HepG2 (cell line): ENCODE data around the gene SLC27A3. TPM values are rescaled to one million over a fixed set of nuclear protein-coding genes. Genes with fewer than 3 reads are reported as not detected.

Experiments used
- ARHGAP35 ChIP-seq: sonication (generic); formaldehyde crosslinking; IDR thresholded peaks from 2 replicates; pipeline ENCODE4 v1.9.0; 2022; ENCODE audit warnings: mild to moderate bottlenecking, inconsistent platforms, moderate library complexity, missing genetic modification reagents, borderline replicate concordance
- GATAD1 ChIP-seq: IDR thresholded peaks from 2 replicates; pipeline ENCODE4 v1.6.1; 2016; ENCODE audit warnings: missing genetic modification reagents, missing compliant biosample characterization
- HIVEP1 ChIP-seq: sonication (generic); formaldehyde crosslinking; IDR thresholded peaks from 2 replicates; pipeline ENCODE4 v1.4.0; 2020; ENCODE audit warnings: mild to moderate bottlenecking, missing genetic modification reagents
- IRF9 ChIP-seq: sonication (generic); formaldehyde crosslinking; IDR thresholded peaks from 2 replicates; pipeline ENCODE4 v1.8.0; 2022; ENCODE audit warnings: missing genetic modification reagents, mild to moderate bottlenecking, borderline replicate concordance
- KDM4B ChIP-seq: sonication (generic); formaldehyde crosslinking; IDR thresholded peaks from 2 replicates; pipeline ENCODE4 v1.4.0; 2020; ENCODE audit warnings: missing genetic modification reagents
- NRL ChIP-seq: sonication (generic); formaldehyde crosslinking; IDR thresholded peaks from 2 replicates; pipeline ENCODE4 v1.5.0; 2020; ENCODE audit warnings: missing genetic modification reagents, mild to moderate bottlenecking, moderate library complexity, borderline replicate concordance
- PHF8 ChIP-seq: sonication (generic); formaldehyde crosslinking; IDR thresholded peaks from 2 replicates; pipeline ENCODE4 v1.5.0; 2020; ENCODE audit warnings: missing genetic modification reagents
- POGZ ChIP-seq: sonication (generic); formaldehyde crosslinking; IDR thresholded peaks from 2 replicates; pipeline ENCODE4 v1.4.0; 2020; ENCODE audit warnings: mild to moderate bottlenecking, missing genetic modification reagents
- RNF2 ChIP-seq: fragments of 450-650 bp; conservative IDR thresholded peaks from 2 replicates; pipeline ENCODE4 v1.6.1; 2016; ENCODE audit warnings: low read depth
- SMC3 ChIP-seq: IDR thresholded peaks from 2 replicates; pipeline ENCODE4 v1.6.1; 2011; ENCODE audit warnings: low read length, improper control_type of control experiment
- ZBTB38 ChIP-seq: sonication (generic); formaldehyde crosslinking; IDR thresholded peaks from 2 replicates; pipeline ENCODE4 v1.5.1; 2020; ENCODE audit warnings: mild to moderate bottlenecking, missing genetic modification reagents
- ZFY ChIP-seq: sonication (generic); formaldehyde crosslinking; IDR thresholded peaks from 2 replicates; pipeline ENCODE4 v1.4.0; 2020; ENCODE audit warnings: missing genetic modification reagents
- ZNF605 ChIP-seq: sonication (generic); formaldehyde crosslinking; IDR thresholded peaks from 2 replicates; pipeline ENCODE4 v1.8.0; 2022; ENCODE audit warnings: mild to moderate bottlenecking, missing genetic modification reagents
- polyA plus RNA-seq, 8 experiments: library from polyadenylated mRNA; depleted of rRNA in 3 of 8; stranded (reverse) in 7 of 8; unstranded in 1 of 8; fragments of >200 nt; fragmentation: Illumina TruSeq in 4 of 8; extraction: Trizol in 4 of 8; gene quantifications; 2 replicates each; pipeline versions ENCODE4 v1.2.1 to v1.2.3, GENCODE V29; 2011 to 2016; ENCODE audit warnings: low read depth in 4 of 8, missing spikeins in 1 of 8, mixed read lengths in 1 of 8; ENCODE audit not compliant: insufficient read depth in 1 of 8
- total RNA-seq, 5 experiments: library from RNA; depleted of rRNA; stranded (reverse); fragments of >200 nt; fragmentation: Illumina TruSeq; extraction: Trizol; gene quantifications; 2 replicates each; pipeline ENCODE4 v1.2.3, GENCODE V29; 2016; ENCODE audit warnings: low read depth in 1 of 5

The SLC27A3 gene
- total and polyA plus RNA-seq, 2 of the 13 experiments (the other 11 are each of a cell fraction or from before 2014, with no cell fraction given): 4.3 to 10.3 TPM

- no peak for TF ChIP-seq SMC3
- 0 out of 2 replicates have a peak, but pooled peaks have one; percentile 50 for TF ChIP-seq IRF9 (CRISPR knock-in tag)
- TF ChIP-seq ZFY: peak; percentile 25; the same call in 1 of the 2 replicates
- peak; percentile 77; the same call in 1 of the 2 replicates for TF ChIP-seq RNF2
- TF ChIP-seq GATAD1 (CRISPR knock-in tag): peak; percentile 81
- peak; percentile 85; the same call in 1 of the 2 replicates for TF ChIP-seq HIVEP1 (CRISPR knock-in tag)
- peak; percentile 77 for TF ChIP-seq POGZ
- TF ChIP-seq ZBTB38 (CRISPR knock-in tag): peak; percentile 93
- peak; percentile 41; the same call in 1 of the 2 replicates for TF ChIP-seq NRL
- no peak for TF ChIP-seq ARHGAP35 (CRISPR knock-in tag)
- TF ChIP-seq ZNF605: peak; percentile 66
- TF ChIP-seq KDM4B (CRISPR knock-in tag): 0 out of 2 replicates have a peak, but pooled peaks have one; percentile 47
- TF ChIP-seq PHF8: peak; percentile 80
Measured at GRCh38 chr1:153727463-153728304, 47.5 kb upstream of the SLC27A3 start, which contains the start of gene INTS3 (continued).
